Measurements from ENCODE around the gene PRKAG2.

DNA sequence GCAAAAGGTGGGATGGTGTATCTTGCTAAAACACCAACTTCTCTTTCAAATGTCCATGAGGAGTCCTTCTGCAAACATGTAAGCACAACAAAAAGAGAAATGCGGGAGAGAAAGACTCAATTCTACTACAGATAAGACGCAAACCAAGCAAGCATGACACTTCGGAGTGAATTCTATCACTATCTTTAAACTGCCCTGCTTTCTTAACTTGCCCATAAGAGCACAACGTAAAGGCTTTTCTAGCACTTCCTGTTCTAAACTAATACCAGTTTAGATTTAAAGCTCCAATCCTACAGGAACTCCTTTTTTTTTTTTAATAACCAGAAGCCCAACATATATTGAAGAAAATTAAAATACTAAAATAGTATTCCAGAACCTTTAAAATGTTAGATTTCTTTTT, 365.6 kb downstream of the PRKAG2 start:
- TF ChIP-seq, protein P1, sequence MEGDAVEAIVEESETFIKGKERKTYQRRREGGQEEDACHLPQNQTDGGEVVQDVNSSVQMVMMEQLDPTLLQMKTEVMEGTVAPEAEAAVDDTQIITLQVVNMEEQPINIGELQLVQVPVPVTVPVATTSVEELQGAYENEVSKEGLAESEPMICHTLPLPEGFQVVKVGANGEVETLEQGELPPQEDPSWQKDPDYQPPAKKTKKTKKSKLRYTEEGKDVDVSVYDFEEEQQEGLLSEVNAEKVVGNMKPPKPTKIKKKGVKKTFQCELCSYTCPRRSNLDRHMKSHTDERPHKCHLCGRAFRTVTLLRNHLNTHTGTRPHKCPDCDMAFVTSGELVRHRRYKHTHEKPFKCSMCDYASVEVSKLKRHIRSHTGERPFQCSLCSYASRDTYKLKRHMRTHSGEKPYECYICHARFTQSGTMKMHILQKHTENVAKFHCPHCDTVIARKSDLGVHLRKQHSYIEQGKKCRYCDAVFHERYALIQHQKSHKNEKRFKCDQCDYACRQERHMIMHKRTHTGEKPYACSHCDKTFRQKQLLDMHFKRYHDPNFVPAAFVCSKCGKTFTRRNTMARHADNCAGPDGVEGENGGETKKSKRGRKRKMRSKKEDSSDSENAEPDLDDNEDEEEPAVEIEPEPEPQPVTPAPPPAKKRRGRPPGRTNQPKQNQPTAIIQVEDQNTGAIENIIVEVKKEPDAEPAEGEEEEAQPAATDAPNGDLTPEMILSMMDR (IDR thresholded peaks at IDR 0.05; ENCODE audit: low read depth, low read length) = no peak
- no peak for TF ChIP-seq POLR2A (IDR thresholded peaks at IDR 0.05; ENCODE audit: extremely low read depth, insufficient read length)

Data from NB4 (cell line).